ENCODE measurements around the gene ENTHD1. TPM values are rescaled to one million over a fixed set of nuclear protein-coding genes. Genes with fewer than 3 reads are reported as not detected.

The ENTHD1 gene
- total and polyA plus RNA-seq, 10 of the 15 experiments (the other 5 are each of a cell fraction or from before 2014, with no cell fraction given) = 0.09 to 0.52 (median 0.21) TPM; not detected in 1

DNA sequence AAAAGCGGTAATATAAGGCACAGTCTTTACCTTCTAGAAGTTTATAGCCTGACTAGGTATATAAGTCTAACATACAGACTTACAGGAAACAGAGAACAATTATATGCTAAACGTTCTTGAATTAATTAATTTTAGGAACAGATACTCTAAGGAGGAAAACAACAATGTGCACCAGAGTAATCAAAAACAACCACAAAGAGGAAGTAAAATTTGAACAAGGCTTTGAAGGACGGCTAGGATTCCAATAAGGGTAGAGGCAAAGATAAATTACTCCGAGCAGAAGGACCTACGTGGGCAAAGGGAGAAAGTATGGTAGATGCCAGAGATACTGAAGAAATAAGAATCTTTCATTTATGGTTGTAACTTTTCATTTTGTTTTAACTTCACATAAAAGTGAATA, 54.4 kb downstream of the ENTHD1 start (continued):
- TF ChIP-seq MEF2B (IDR thresholded peaks at IDR 0.05; ENCODE audit: partially characterized antibody, poor library complexity, severe bottlenecking) (no peak), BHLHE40 (IDR thresholded peaks at IDR 0.05; ENCODE audit: borderline replicate concordance in 1 of 2, low read depth in 2 of 2, low read length in 1 of 2) (no peak), RUNX3 (IDR thresholded peaks at IDR 0.05; ENCODE audit: low read length) (peak; percentile 78), POLR2AphosphoS5 (IDR thresholded peaks at IDR 0.05; ENCODE audit: low read length) (no peak), MXI1 (IDR thresholded peaks at IDR 0.05; ENCODE audit: low read depth, low read length) (no peak), ZBED1 (IDR thresholded peaks at IDR 0.05; ENCODE audit: borderline replicate concordance) (no peak), RAD51 (IDR thresholded peaks at IDR 0.05) (no peak), PAX5 (IDR thresholded peaks at IDR 0.05; ENCODE audit: borderline replicate concordance, low read depth, low read length) (no peak), BMI1 (IDR thresholded peaks at IDR 0.05; ENCODE audit: borderline replicate concordance) (0 out of 2 replicates have a peak, but pooled peaks have one; percentile 15), CHD1 (IDR thresholded peaks at IDR 0.05; ENCODE audit: low read depth, low read length) (no peak), ESRRA (IDR thresholded peaks at IDR 0.05; ENCODE audit: low read length) (no peak), RB1 (IDR thresholded peaks at IDR 0.05; ENCODE audit: borderline replicate concordance) (no peak), RFX5 (IDR thresholded peaks at IDR 0.05; ENCODE audit: low read depth, low read length) (no peak), CREB1 (IDR thresholded peaks at IDR 0.05; ENCODE audit: low read depth) (no peak), HDAC6 (IDR thresholded peaks at IDR 0.05; ENCODE audit: unreplicated experiment) (no peak), RELA (IDR thresholded peaks at IDR 0.05; ENCODE audit: borderline replicate concordance, partially characterized antibody) (no peak), NBN (IDR thresholded peaks at IDR 0.05) (0 out of 2 replicates have a peak, but pooled peaks have one; percentile 11)
- TF ChIP-seq, protein P1, sequence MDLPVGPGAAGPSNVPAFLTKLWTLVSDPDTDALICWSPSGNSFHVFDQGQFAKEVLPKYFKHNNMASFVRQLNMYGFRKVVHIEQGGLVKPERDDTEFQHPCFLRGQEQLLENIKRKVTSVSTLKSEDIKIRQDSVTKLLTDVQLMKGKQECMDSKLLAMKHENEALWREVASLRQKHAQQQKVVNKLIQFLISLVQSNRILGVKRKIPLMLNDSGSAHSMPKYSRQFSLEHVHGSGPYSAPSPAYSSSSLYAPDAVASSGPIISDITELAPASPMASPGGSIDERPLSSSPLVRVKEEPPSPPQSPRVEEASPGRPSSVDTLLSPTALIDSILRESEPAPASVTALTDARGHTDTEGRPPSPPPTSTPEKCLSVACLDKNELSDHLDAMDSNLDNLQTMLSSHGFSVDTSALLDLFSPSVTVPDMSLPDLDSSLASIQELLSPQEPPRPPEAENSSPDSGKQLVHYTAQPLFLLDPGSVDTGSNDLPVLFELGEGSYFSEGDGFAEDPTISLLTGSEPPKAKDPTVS (IDR thresholded peaks at IDR 0.05; ENCODE audit: low read depth, low read length) = no peak
- TF ChIP-seq, protein P2, sequence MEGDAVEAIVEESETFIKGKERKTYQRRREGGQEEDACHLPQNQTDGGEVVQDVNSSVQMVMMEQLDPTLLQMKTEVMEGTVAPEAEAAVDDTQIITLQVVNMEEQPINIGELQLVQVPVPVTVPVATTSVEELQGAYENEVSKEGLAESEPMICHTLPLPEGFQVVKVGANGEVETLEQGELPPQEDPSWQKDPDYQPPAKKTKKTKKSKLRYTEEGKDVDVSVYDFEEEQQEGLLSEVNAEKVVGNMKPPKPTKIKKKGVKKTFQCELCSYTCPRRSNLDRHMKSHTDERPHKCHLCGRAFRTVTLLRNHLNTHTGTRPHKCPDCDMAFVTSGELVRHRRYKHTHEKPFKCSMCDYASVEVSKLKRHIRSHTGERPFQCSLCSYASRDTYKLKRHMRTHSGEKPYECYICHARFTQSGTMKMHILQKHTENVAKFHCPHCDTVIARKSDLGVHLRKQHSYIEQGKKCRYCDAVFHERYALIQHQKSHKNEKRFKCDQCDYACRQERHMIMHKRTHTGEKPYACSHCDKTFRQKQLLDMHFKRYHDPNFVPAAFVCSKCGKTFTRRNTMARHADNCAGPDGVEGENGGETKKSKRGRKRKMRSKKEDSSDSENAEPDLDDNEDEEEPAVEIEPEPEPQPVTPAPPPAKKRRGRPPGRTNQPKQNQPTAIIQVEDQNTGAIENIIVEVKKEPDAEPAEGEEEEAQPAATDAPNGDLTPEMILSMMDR (IDR thresholded peaks at IDR 0.05 in 2 of 3, conservative IDR thresholded peaks at IDR 0.05 in 1 of 3; ENCODE audit: control insufficient read depth in 2 of 3, extremely low read depth in 1 of 3, insufficient read depth in 1 of 3, low read depth in 3 of 3, low read length in 3 of 3) = no peak
- TF ChIP-seq, protein P3, sequence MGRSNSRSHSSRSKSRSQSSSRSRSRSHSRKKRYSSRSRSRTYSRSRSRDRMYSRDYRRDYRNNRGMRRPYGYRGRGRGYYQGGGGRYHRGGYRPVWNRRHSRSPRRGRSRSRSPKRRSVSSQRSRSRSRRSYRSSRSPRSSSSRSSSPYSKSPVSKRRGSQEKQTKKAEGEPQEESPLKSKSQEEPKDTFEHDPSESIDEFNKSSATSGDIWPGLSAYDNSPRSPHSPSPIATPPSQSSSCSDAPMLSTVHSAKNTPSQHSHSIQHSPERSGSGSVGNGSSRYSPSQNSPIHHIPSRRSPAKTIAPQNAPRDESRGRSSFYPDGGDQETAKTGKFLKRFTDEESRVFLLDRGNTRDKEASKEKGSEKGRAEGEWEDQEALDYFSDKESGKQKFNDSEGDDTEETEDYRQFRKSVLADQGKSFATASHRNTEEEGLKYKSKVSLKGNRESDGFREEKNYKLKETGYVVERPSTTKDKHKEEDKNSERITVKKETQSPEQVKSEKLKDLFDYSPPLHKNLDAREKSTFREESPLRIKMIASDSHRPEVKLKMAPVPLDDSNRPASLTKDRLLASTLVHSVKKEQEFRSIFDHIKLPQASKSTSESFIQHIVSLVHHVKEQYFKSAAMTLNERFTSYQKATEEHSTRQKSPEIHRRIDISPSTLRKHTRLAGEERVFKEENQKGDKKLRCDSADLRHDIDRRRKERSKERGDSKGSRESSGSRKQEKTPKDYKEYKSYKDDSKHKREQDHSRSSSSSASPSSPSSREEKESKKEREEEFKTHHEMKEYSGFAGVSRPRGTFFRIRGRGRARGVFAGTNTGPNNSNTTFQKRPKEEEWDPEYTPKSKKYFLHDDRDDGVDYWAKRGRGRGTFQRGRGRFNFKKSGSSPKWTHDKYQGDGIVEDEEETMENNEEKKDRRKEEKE (IDR thresholded peaks at IDR 0.05) = no peak
- TF ChIP-seq, protein P4, sequence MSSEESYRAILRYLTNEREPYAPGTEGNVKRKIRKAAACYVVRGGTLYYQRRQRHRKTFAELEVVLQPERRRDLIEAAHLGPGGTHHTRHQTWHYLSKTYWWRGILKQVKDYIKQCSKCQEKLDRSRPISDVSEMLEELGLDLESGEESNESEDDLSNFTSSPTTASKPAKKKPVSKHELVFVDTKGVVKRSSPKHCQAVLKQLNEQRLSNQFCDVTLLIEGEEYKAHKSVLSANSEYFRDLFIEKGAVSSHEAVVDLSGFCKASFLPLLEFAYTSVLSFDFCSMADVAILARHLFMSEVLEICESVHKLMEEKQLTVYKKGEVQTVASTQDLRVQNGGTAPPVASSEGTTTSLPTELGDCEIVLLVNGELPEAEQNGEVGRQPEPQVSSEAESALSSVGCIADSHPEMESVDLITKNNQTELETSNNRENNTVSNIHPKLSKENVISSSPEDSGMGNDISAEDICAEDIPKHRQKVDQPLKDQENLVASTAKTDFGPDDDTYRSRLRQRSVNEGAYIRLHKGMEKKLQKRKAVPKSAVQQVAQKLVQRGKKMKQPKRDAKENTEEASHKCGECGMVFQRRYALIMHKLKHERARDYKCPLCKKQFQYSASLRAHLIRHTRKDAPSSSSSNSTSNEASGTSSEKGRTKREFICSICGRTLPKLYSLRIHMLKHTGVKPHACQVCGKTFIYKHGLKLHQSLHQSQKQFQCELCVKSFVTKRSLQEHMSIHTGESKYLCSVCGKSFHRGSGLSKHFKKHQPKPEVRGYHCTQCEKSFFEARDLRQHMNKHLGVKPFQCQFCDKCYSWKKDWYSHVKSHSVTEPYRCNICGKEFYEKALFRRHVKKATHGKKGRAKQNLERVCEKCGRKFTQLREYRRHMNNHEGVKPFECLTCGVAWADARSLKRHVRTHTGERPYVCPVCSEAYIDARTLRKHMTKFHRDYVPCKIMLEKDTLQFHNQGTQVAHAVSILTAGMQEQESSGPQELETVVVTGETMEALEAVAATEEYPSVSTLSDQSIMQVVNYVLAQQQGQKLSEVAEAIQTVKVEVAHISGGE (CRISPR knock-in tag; IDR thresholded peaks at IDR 0.05) = no peak
- TF ChIP-seq, protein P5, sequence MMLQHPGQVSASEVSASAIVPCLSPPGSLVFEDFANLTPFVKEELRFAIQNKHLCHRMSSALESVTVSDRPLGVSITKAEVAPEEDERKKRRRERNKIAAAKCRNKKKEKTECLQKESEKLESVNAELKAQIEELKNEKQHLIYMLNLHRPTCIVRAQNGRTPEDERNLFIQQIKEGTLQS (IDR thresholded peaks at IDR 0.05; ENCODE audit: borderline replicate concordance, extremely low read depth, low read depth, low read length) = no peak

All from GM12878 (cell line).